ENCODE measurements around the gene CACNA1D.

Gene CACNA1D

GRCh38 chr3:53845103-53845880 is 350.9 kb downstream of the CACNA1D start:
- no peak for DNase-seq (ENCODE audit: low read depth)
- peak overlapping the region; percentile 50 for H3K4me3 ChIP-seq (ENCODE audit: low read length)
- peak; percentile 40 for TF ChIP-seq CTCF (conservative IDR thresholded peaks at IDR 0.05; ENCODE audit: low read depth, low read length)

DNA sequence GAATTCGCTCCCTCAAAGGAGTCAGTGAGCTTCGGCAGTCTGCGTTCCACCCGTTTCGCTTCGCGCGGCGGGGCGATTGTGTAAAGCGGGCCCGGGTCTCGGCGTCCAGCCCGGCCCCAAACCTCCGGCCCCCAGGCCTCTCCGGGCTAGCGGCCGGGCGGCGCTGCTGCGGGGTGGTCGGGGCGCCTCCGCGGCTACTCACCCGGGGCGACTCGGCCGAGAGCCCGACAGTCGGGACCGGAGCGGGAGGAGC is 351.4 kb downstream of the CACNA1D start:
- peak overlapping the region; percentile 50 for H3K4me3 ChIP-seq (ENCODE audit: low read length)
- no peak for TF ChIP-seq CTCF (conservative IDR thresholded peaks at IDR 0.05; ENCODE audit: low read depth, low read length)
- no peak for DNase-seq (ENCODE audit: low read depth)

DNA sequence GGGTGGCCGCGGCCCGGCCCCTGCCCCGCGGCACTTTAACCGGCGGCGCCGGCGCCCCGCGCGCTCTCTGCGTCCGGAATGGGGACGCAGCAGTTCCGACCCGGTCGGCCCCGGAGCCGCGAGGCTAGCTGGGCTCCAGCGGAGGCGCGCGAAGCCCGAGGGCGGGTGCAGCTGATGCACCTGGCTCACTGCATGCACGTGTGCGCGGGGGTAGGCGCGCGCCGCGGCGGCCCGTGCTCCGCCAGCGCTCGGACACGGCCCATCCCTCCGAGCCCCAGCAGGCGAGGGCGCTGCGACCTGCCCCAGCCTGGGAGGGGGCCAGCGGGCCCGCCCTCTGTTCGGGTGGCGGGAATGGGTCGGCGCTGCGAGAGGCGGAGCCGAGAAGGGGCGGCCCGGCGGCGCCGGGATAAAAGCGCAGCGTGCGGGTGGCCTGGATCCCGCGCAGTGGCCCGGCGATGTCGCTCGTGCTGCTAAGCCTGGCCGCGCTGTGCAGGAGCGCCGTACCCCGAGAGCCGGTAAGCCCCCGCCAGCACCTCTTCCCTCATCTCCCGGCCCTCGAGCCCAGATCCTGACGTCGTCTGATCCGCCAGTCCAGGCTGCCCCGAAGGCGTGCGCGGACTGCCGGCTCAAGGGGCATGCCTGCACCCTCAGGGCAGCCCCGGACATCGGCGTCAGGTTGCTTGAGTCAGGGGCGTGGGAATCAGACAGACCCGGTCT is 351.9 kb downstream of the CACNA1D start, which contains the start of the genes CHDH and IL17RB:
CHDH (minus strand) TSS at position 286 of the 717 bp plus-strand sequence. CDS start 22,411 bp downstream, outside the sequence.
IL17RB (plus strand) TSS at position 435 of the 717 bp plus-strand sequence; CDS start at position 456, 21 bp downstream.
- DNase-seq (ENCODE audit: low read depth): no peak
- peak within 1 kb of the TSS; percentile 50 for H3K4me3 ChIP-seq (ENCODE audit: low read length)
- no peak for TF ChIP-seq CTCF (conservative IDR thresholded peaks at IDR 0.05; ENCODE audit: low read depth, low read length)

DNA sequence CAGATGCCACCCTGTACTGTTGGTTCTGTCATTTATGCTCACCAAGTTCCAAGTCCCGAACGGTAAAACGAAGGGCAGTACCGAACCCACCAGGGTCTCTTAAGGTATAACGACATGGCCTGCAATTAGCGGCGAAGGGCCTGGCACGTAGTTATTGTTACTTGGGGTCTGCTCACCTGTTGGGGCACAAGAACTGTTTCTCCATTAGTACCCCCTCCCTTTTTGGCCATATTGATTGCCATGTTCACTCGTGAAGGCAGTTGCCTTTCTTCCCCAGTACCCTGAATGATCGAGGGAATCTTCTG is 352.4 kb downstream of the CACNA1D start:
- no peak for TF ChIP-seq CTCF (conservative IDR thresholded peaks at IDR 0.05; ENCODE audit: low read depth, low read length)
- H3K4me3 ChIP-seq (ENCODE audit: low read length): peak overlapping the region; percentile 50
- DNase-seq (ENCODE audit: low read depth): no peak

- no peak overlapping the region for H3K4me3 ChIP-seq (ENCODE audit: low read length)
- DNase-seq (ENCODE audit: low read depth): no peak
- TF ChIP-seq CTCF (conservative IDR thresholded peaks at IDR 0.05; ENCODE audit: low read depth, low read length): no peak
These were observed 355.5 kb downstream of the CACNA1D start for GRCh38 chr3:53849916-53850315.

DNA sequence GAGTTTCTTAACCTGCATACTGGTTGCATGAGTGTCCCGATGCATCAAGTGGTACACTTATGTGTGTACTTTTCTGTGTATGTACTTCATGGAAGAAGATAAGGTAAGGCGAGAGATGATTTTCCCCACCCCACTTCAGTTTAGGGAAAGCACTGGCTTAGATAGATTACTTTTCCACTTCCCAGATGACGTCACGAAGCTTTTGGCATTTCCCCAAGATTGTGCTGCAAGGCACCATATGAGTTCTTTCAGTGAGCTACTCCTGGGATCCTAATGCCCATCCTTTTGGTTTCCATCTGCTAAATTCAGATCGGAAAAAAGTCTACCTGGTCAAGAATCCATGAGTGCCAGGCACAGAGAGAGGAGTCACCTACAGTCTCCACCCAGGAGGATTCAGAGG is 356.5 kb downstream of the CACNA1D start:
- TF ChIP-seq CTCF (conservative IDR thresholded peaks at IDR 0.05; ENCODE audit: low read depth, low read length): no peak
- no peak for DNase-seq (ENCODE audit: low read depth)
- H3K4me3 ChIP-seq (ENCODE audit: low read length): no peak overlapping the region

DNA sequence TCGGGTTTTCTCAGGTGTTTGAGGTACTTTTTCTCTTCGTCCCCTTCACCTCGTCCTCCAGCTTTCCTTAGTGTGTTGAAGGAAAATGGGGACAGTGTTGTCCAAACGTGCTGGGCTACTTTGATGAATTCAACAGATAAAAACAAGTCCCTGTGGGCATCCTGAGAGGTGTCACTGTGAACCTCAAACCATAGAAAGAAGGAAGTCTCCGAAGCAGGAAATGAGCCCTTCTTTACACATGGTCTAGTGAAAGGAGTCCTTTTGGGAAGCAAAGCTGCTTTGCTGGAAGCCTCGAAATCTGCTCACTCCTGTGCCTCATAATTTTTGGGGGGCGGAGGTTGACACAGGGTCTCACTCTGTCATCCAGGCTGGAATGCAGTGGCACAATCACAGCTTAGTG is 362.6 kb downstream of the CACNA1D start:
- DNase-seq (ENCODE audit: low read depth): no peak
- TF ChIP-seq CTCF (conservative IDR thresholded peaks at IDR 0.05; ENCODE audit: low read depth, low read length): no peak

More for the DNA sequence above, 362.6 kb downstream of the CACNA1D start:
- no peak overlapping the region for H3K4me3 ChIP-seq (ENCODE audit: low read length)
